ENCODE results near the gene TNP2.

Gene TNP2

DNA sequence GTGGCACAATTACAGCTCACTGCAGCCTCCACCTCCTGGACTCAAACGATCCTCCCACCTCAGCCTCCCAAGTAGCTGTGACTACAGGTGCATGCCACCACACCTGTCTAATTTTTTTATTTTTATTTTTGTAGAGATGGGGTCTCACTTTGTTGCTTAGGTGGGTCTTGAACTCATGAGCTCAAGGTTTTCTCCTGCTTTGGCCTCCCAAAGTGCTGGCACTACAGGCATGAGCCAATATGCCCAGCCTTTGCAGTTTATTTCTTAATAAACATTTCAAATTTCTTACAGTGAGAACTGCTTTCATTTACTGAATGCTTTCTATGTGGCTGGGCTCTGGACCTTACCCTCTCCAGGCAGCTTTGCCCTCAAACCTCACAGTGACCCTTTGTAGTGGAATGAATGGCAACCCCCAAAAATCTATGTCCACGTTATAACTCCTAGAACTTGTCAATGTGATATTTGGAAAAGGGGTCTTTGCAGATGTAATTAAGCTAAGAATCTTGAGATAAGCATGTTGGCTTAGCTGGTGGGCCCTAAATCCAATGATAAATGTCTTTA is 1.6 kb upstream of the TNP2 start:
- TF ChIP-seq, protein P1, sequence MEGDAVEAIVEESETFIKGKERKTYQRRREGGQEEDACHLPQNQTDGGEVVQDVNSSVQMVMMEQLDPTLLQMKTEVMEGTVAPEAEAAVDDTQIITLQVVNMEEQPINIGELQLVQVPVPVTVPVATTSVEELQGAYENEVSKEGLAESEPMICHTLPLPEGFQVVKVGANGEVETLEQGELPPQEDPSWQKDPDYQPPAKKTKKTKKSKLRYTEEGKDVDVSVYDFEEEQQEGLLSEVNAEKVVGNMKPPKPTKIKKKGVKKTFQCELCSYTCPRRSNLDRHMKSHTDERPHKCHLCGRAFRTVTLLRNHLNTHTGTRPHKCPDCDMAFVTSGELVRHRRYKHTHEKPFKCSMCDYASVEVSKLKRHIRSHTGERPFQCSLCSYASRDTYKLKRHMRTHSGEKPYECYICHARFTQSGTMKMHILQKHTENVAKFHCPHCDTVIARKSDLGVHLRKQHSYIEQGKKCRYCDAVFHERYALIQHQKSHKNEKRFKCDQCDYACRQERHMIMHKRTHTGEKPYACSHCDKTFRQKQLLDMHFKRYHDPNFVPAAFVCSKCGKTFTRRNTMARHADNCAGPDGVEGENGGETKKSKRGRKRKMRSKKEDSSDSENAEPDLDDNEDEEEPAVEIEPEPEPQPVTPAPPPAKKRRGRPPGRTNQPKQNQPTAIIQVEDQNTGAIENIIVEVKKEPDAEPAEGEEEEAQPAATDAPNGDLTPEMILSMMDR (IDR thresholded peaks at IDR 0.05; ENCODE audit: low read length, missing control alignments): no peak
- no peak for DNase-seq (ENCODE audit: low read depth)
- no peak overlapping the region for H3K4me3 ChIP-seq (replicated peaks; ENCODE audit: low read depth, low read length)

DNA sequence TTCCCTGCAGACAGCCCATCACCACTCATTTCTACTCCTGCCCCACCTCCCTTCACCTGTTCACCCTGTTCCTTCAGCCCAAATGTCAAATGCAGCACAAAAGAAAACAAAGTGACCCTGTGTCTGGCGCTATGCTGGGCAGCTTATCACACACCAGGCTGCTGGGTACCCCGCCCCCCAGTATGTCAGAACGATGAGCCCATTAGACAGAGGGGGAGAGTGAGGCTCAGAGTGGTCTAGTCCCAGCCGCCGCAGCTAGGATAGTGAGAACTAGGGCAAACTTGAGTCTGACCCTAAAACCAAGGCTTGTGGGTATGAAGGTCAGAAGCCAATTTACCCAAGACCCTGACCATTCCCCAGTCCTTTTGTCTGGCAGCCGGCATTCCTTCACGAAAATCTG is 4.0 kb downstream of the TNP2 start:
- no peak for DNase-seq (ENCODE audit: low read depth)
- TF ChIP-seq, protein P1 (IDR thresholded peaks at IDR 0.05; ENCODE audit: low read length, missing control alignments): no peak
- H3K4me3 ChIP-seq (replicated peaks; ENCODE audit: low read depth, low read length): no peak overlapping the region

DNA sequence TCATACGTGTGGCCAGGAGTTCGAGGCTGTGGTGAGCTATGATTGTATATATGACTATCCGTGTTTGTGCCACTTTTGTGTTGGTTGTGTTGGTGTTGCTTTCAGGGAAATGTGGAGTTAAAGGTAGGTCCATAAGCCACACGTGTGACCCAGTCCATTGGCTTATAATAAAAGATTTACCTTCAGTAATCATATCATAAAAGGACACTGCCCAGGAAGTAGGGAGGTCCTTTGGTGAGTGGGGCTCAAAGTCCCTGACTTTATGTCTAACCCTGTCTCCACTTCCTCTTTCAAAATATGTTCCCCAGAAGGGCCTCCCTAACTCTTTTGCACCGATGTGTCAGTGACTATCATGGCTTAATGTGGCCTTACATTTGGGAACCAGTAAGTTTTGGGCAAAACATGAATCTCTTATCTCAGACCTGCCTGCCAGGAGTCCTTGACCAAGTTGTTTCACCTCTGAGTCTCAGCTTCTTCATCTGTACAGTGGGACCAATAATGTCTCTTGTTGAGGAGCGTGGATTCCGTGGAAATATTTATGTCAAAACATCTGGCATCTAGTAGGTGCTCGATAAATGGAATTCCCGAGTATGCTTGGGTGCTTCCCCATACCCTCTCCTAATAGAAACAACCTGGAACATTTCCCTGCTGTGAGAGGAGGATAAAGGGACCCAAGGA is 4.8 kb downstream of the TNP2 start:
- H3K4me3 ChIP-seq (replicated peaks; ENCODE audit: low read depth, low read length): no peak overlapping the region
- TF ChIP-seq, protein P1 (IDR thresholded peaks at IDR 0.05; ENCODE audit: low read length, missing control alignments): no peak
- DNase-seq (ENCODE audit: low read depth): no peak

DNA sequence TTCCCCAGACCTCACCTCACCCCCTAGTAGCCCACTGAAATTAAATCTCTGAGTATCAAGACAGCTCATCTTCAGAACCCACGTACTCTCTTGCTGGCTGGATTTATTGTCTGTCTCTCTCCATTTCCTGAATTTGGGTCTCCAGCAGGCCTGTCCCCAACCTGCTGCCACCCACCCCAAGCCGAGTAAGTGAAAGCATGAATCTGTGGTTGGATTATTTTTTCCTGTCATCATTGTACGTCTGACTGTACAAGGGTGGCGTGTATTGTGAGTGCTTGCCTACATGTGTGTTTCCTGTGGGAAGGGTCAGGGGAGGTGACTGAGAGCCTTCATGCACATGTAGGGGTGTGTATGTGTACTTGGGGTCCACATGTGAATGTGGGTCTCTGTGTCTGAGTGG is 5.4 kb downstream of the TNP2 start:
- TF ChIP-seq, protein P1 (IDR thresholded peaks at IDR 0.05; ENCODE audit: low read length, missing control alignments): no peak
- DNase-seq (ENCODE audit: low read depth): no peak
- no peak overlapping the region for H3K4me3 ChIP-seq (replicated peaks; ENCODE audit: low read depth, low read length)

DNA sequence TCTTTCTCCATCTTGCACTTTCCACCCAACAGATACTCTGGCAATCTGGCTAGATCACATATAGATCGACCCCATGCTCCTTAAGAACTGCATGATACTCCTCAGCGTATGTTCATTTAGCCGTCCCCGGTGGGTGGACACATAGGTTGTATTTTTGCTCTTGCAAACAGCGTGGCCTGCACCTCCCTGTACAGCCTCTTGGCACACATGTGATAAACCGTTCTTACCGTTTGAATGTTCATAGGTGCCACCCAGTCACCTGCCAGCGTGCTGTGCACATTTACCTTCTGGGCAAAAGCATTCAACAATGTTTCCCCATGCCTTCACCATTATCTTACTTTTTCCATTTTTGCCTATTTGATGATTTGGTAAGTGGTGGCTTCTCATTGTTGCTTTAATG is 6.2 kb downstream of the TNP2 start:
- DNase-seq (ENCODE audit: low read depth): no peak
- H3K4me3 ChIP-seq (replicated peaks; ENCODE audit: low read depth, low read length): no peak overlapping the region
- TF ChIP-seq, protein P1 (IDR thresholded peaks at IDR 0.05; ENCODE audit: low read length, missing control alignments): no peak

DNA sequence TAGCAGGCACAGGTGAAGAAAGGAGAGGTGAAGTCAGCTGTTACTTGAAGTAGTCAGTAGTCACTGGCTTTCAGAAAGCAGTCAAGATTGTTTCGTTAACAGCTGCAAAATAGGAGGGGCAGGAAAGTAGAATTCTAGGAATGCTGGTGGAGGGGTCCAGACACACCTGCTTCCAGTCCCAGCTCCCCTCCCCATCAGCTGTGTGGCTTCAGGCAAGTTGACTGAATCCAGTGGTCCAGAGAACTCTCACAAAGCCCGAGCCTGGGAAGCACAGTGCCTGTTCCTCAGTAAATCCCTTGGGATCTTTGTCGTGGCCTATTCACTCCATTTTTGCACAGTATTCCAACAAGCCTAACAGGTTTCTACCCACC is 8.5 kb downstream of the TNP2 start:
- no peak overlapping the region for H3K4me3 ChIP-seq (replicated peaks; ENCODE audit: low read depth, low read length)
- TF ChIP-seq, protein P1 (IDR thresholded peaks at IDR 0.05; ENCODE audit: low read length, missing control alignments): no peak
- no peak for DNase-seq (ENCODE audit: low read depth)
